Panc1 (cell line): ENCODE data around the gene TMED10. TPM values are rescaled to one million over a fixed set of nuclear protein-coding genes. Genes with fewer than 3 reads are reported as not detected.

Source experiments
- ATAC-seq: fragments of 200-7000 bp; cut with Tn5 transposase; 2 replicates; pipeline ENCODE4 v1.9.1; 2020; ENCODE audit warnings: mild to moderate bottlenecking, moderate library complexity
- BruUV-seq: library from RNA; stranded (reverse); fragments of 400-500 nt; replicated peaks from 2 replicates; lab custom pipeline; 2021; lab: Mats Ljungman, UMichigan
- CTCF ChIA-PET: fragments of 300-600 bp; sonication (Branson Sonifier 250); formaldehyde crosslinking; loops from one replicate; lab custom pipeline; 2022; ENCODE audit warnings: antibody characterized with exemption; lab: Charles Lee
- POLR2A ChIA-PET: fragments of 300-600 bp; sonication (Branson Sonifier 250); formaldehyde crosslinking; loops from one replicate; lab custom pipeline; 2022; ENCODE audit warnings: antibody characterized with exemption; lab: Charles Lee
- DNase-seq: peaks from one replicate; pipeline ENCODE4 v3.0.0-alpha.2; 2010; ENCODE audit warnings: low read depth, low spot score
- H3K27ac ChIP-seq: 2 replicates; pipeline ENCODE4 v1.5.1; 2011; ENCODE audit warnings: mild to moderate bottlenecking, low read length, inconsistent platforms
- H3K27me3 ChIP-seq: fragments of 200-500 bp; sonication (Bioruptor generic); 2 replicates; pipeline ENCODE4 v1.6.0; 2014; ENCODE audit warnings: low read length, inconsistent platforms; ENCODE audit not compliant: control insufficient read depth, insufficient read depth
- H3K36me3 ChIP-seq: fragments of 200-500 bp; sonication (Bioruptor generic); 2 replicates; pipeline ENCODE4 v1.5.1; 2014; ENCODE audit warnings: inconsistent platforms, mild to moderate bottlenecking, low read length, moderate library complexity; ENCODE audit not compliant: control insufficient read depth, insufficient read depth
- H3K4me1 ChIP-seq: 2 replicates; pipeline ENCODE4 v1.5.1; 2011; ENCODE audit warnings: inconsistent platforms, mild to moderate bottlenecking, low read length, moderate library complexity; ENCODE audit not compliant: control insufficient read depth, insufficient read depth
- H3K4me3 ChIP-seq, 2 experiments: 2 replicates each; pipeline ENCODE4 v1.5.1; 2011 to 2012; ENCODE audit warnings: low read depth in 2 of 2, low read length in 2 of 2, mild to moderate bottlenecking in 2 of 2, inconsistent platforms in 1 of 2, moderate library complexity in 1 of 2
- H3K9me3 ChIP-seq: fragments of 200-500 bp; sonication (Bioruptor generic); 2 replicates; pipeline ENCODE4 v1.5.1; 2014; ENCODE audit warnings: low read depth, mild to moderate bottlenecking, inconsistent platforms, low read length, moderate library complexity; ENCODE audit not compliant: control insufficient read depth, insufficient read depth
- CTCF ChIP-seq: fragments of 450-650 bp; IDR thresholded peaks from 2 replicates; pipeline ENCODE4 v1.5.1; 2017; ENCODE audit warnings: mild to moderate bottlenecking
- POLR2AphosphoS5 ChIP-seq: IDR thresholded peaks from 2 replicates; pipeline ENCODE4 v1.6.1; 2012; ENCODE audit warnings: mild to moderate bottlenecking, low read depth, low read length, moderate library complexity
- SIN3A ChIP-seq: IDR thresholded peaks from 2 replicates; pipeline ENCODE4 v1.6.1; 2012; ENCODE audit warnings: low read depth, mild to moderate bottlenecking, low read length, moderate library complexity, borderline replicate concordance; ENCODE audit not compliant: insufficient read depth
- TCF7L2 ChIP-seq: IDR thresholded peaks from 2 replicates; pipeline ENCODE4 v1.6.1; 2011; ENCODE audit warnings: mild to moderate bottlenecking, low read depth, low read length, inconsistent platforms
- in situ Hi-C: cut with HindIII; loops from 2 replicates; pipeline ENCODE4 v1.10.0; 2016; ENCODE audit warnings: low sequenced_read_pairs, low pct_unique_long_range_greater_than_20kb
- intact Hi-C: fragments of 100-400 bp; cut with micrococcal nuclease; formaldehyde crosslinking; loops from one replicate; pipeline ENCODE4 v1.10.0; 2022; ENCODE audit not compliant: unreplicated experiment
- total RNA-seq: library from RNA; stranded (reverse); gene quantifications from one replicate; pipeline ENCODE4 v1.2.1, GENCODE V29; 2021; ENCODE audit not compliant: unreplicated experiment
- TF ChIP-seq, protein P1 (sequence below), 2 experiments: IDR thresholded peaks; 2 replicates each; pipeline ENCODE4 v1.6.1; 2011 to 2012; ENCODE audit warnings: low read depth in 2 of 2, control low read depth in 1 of 2, low read length in 1 of 2, mild to moderate bottlenecking in 1 of 2, moderate library complexity in 1 of 2; ENCODE audit not compliant: insufficient read depth in 1 of 2

The TMED10 gene
- total RNA-seq, 1 experiment from 2014 or later: 183 TPM

GRCh38 chr14:75184039-75184438 is 7.6 kb upstream of the TMED10 start:
- Histone ChIP-seq H3K27ac (no peak overlapping the region), H3K36me3 (no peaks in the 10 kb centered on the region), H3K27me3 (no peaks in the 10 kb centered on the region), H3K4me1 (no peaks in the 10 kb centered on the region), H3K9me3 (no peaks in the 10 kb centered on the region), H3K4me3 (no peak overlapping the region)
- CTCF ChIA-PET: interaction anchor here (0.5 kb wide), 1 partner anchor 9 kb away, joined by 6 read pairs; no protein-coding TSS in a partner anchor
- no TSS peak for BruUV-seq
- DNase-seq (no peak), ATAC-seq (no peak)
- intact Hi-C loops (no loop called here), in situ Hi-C loops (no loop called here)
- POLR2A ChIA-PET: no interaction called here
- TF ChIP-seq CTCF (no peak), TCF7L2 (no peak), SIN3A (no peak), POLR2AphosphoS5 (no peak)
- TF ChIP-seq, protein P1, sequence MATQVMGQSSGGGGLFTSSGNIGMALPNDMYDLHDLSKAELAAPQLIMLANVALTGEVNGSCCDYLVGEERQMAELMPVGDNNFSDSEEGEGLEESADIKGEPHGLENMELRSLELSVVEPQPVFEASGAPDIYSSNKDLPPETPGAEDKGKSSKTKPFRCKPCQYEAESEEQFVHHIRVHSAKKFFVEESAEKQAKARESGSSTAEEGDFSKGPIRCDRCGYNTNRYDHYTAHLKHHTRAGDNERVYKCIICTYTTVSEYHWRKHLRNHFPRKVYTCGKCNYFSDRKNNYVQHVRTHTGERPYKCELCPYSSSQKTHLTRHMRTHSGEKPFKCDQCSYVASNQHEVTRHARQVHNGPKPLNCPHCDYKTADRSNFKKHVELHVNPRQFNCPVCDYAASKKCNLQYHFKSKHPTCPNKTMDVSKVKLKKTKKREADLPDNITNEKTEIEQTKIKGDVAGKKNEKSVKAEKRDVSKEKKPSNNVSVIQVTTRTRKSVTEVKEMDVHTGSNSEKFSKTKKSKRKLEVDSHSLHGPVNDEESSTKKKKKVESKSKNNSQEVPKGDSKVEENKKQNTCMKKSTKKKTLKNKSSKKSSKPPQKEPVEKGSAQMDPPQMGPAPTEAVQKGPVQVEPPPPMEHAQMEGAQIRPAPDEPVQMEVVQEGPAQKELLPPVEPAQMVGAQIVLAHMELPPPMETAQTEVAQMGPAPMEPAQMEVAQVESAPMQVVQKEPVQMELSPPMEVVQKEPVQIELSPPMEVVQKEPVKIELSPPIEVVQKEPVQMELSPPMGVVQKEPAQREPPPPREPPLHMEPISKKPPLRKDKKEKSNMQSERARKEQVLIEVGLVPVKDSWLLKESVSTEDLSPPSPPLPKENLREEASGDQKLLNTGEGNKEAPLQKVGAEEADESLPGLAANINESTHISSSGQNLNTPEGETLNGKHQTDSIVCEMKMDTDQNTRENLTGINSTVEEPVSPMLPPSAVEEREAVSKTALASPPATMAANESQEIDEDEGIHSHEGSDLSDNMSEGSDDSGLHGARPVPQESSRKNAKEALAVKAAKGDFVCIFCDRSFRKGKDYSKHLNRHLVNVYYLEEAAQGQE (IDR thresholded peaks at IDR 0.05; ENCODE audit: insufficient read depth in 1 of 2, low read depth in 2 of 2, low read length in 1 of 2): no peak

DNA sequence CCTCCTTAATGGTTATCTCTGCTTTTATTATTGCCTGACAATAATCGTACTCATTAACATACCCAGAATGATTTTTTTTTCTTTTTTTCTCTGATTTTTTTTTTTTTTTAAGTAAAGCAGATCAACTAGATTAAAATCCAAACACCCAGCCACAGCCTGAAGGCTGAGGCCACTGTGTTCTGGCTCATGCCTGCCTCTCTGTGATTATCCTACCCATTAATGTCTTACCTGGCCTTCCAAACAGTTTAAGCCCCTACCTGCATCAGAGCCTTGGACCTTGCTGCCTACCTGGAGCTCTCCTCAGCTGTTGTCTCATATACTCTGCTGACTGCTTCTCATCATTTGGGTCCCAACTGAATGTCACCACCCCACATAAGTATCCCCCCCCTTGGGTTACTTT is 6.8 kb upstream of the TMED10 start:
- POLR2A ChIA-PET: no interaction called here
- intact Hi-C loops: no loop called here
- no peaks in the 10 kb centered on the region for H3K4me1 ChIP-seq
- no TSS peak for BruUV-seq
- no peaks in the 10 kb centered on the region for H3K9me3 ChIP-seq
- CTCF ChIA-PET: interaction anchor here (0.7 kb wide), 1 partner anchor 245 kb away, joined by 3 read pairs; no protein-coding TSS in a partner anchor
- DNase-seq (no peak), ATAC-seq (no peak)
- H3K36me3 ChIP-seq: no peaks in the 10 kb centered on the region
- no peak overlapping the region for H3K27ac ChIP-seq
- in situ Hi-C loops: no loop called here
- no peaks in the 10 kb centered on the region for H3K27me3 ChIP-seq
- H3K4me3 ChIP-seq: no peak overlapping the region
- no peak for TF ChIP-seq CTCF
- TF ChIP-seq SIN3A: no peak
- no peak for TF ChIP-seq POLR2AphosphoS5
- TF ChIP-seq, protein P1 (IDR thresholded peaks at IDR 0.05; ENCODE audit: insufficient read depth in 1 of 2, low read depth in 2 of 2, low read length in 1 of 2): no peak
- no peak for TF ChIP-seq TCF7L2
